ENCODE data around the gene SRSF5.
"Not testable (repeated sequence)": the region's sequence is repeated elsewhere in the genome, so short reads cannot be mapped to it uniquely, and the experiment has no call there.

The SRSF5 gene

GRCh38 chr14:69766984-69767368 lies at the start of gene SRSF5:
TSS of gene SRSF5 (plus strand) at chr14:69767142. CDS start at chr14:69768157, 1,015 bp downstream.
- peak within 1 kb of the TSS; percentile 94 for H3K4me3 ChIP-seq (ENCODE audit: low read length)
- peak; percentile 99 for DNase-seq (ENCODE audit: low read depth)
- H3K9me3 ChIP-seq (ENCODE audit: control insufficient read depth, low read length): no peaks in the 10 kb centered on the region
- peak within 1 kb of the TSS; percentile 97 for H3K9ac ChIP-seq (ENCODE audit: low read length)
- peaks cover 31% of the 10 kb centered on the region for H3K4me1 ChIP-seq (ENCODE audit: control insufficient read depth, insufficient read depth, low read length)
- H3K27me3 ChIP-seq (replicated peaks; ENCODE audit: control insufficient read depth, insufficient read depth, low read length): no peaks in the 10 kb centered on the region
- peaks cover 42% of the 10 kb centered on the region for H3K36me3 ChIP-seq (ENCODE audit: control insufficient read depth, insufficient read depth, low read length, severe bottlenecking)

GRCh38 chr14:69718614-69719013 lies 48.3 kb upstream of the SRSF5 start:
- not testable (repeated sequence) for H3K9ac ChIP-seq (ENCODE audit: low read length); DNase-seq (ENCODE audit: low read depth); H3K9me3 ChIP-seq (ENCODE audit: control insufficient read depth, low read length); H3K36me3 ChIP-seq (ENCODE audit: control insufficient read depth, insufficient read depth, low read length, severe bottlenecking); H3K4me3 ChIP-seq (ENCODE audit: low read length); H3K27me3 ChIP-seq (replicated peaks; ENCODE audit: control insufficient read depth, insufficient read depth, low read length)
- H3K4me1 ChIP-seq (ENCODE audit: control insufficient read depth, insufficient read depth, low read length): peaks cover 31% of the 10 kb centered on the region

- H3K9me3 ChIP-seq (ENCODE audit: control insufficient read depth, low read length): no peaks in the 10 kb centered on the region
- DNase-seq (ENCODE audit: low read depth): peak; percentile 88
These were observed 47.4 kb upstream of the SRSF5 start for GRCh38 chr14:69719501-69719951.

GRCh38 chr14:69720912-69721311 lies 46.0 kb upstream of the SRSF5 start:
- H3K36me3 ChIP-seq (ENCODE audit: control insufficient read depth, insufficient read depth, low read length, severe bottlenecking): no peaks in the 10 kb centered on the region

More at GRCh38 chr14:69719501-69719951, 47.4 kb upstream of the SRSF5 start:
- Histone ChIP-seq H3K27me3 (replicated peaks; ENCODE audit: control insufficient read depth, insufficient read depth, low read length) (no peaks in the 10 kb centered on the region), H3K4me3 (ENCODE audit: low read length) (peak overlapping the region; percentile 37), H3K36me3 (ENCODE audit: control insufficient read depth, insufficient read depth, low read length, severe bottlenecking) (no peaks in the 10 kb centered on the region), H3K4me1 (ENCODE audit: control insufficient read depth, insufficient read depth, low read length) (peaks cover 31% of the 10 kb centered on the region), H3K9ac (ENCODE audit: low read length) (peak overlapping the region; percentile 9)

GRCh38 chr14:69726761-69727511 lies 40.0 kb upstream of the SRSF5 start:
- peak overlapping the region; percentile 78 for H3K4me3 ChIP-seq (ENCODE audit: low read length)
- no peaks in the 10 kb centered on the region for H3K36me3 ChIP-seq (ENCODE audit: control insufficient read depth, insufficient read depth, low read length, severe bottlenecking)
- H3K9me3 ChIP-seq (ENCODE audit: control insufficient read depth, low read length): no peaks in the 10 kb centered on the region
- H3K27me3 ChIP-seq (replicated peaks; ENCODE audit: control insufficient read depth, insufficient read depth, low read length): peaks cover 3% of the 10 kb centered on the region
- peaks cover 4% of the 10 kb centered on the region for H3K4me1 ChIP-seq (ENCODE audit: control insufficient read depth, insufficient read depth, low read length)
- DNase-seq (ENCODE audit: low read depth): peak; percentile 91
- H3K9ac ChIP-seq (ENCODE audit: low read length): peak overlapping the region; percentile 90

More at GRCh38 chr14:69720912-69721311, 46.0 kb upstream of the SRSF5 start:
- Histone ChIP-seq H3K4me1 (ENCODE audit: control insufficient read depth, insufficient read depth, low read length) (peaks cover 28% of the 10 kb centered on the region), H3K9ac (ENCODE audit: low read length) (no peak overlapping the region), H3K27me3 (replicated peaks; ENCODE audit: control insufficient read depth, insufficient read depth, low read length) (no peaks in the 10 kb centered on the region), H3K9me3 (ENCODE audit: control insufficient read depth, low read length) (no peaks in the 10 kb centered on the region), H3K4me3 (ENCODE audit: low read length) (no peak overlapping the region)
- DNase-seq (ENCODE audit: low read depth): no peak

- Histone ChIP-seq H3K27me3 (replicated peaks; ENCODE audit: control insufficient read depth, insufficient read depth, low read length) (peaks cover 3% of the 10 kb centered on the region), H3K36me3 (ENCODE audit: control insufficient read depth, insufficient read depth, low read length, severe bottlenecking) (no peaks in the 10 kb centered on the region), H3K4me1 (ENCODE audit: control insufficient read depth, insufficient read depth, low read length) (peaks cover 4% of the 10 kb centered on the region), H3K9ac (ENCODE audit: low read length) (no peak overlapping the region), H3K9me3 (ENCODE audit: control insufficient read depth, low read length) (no peaks in the 10 kb centered on the region), H3K4me3 (ENCODE audit: low read length) (no peak overlapping the region)
- no peak for DNase-seq (ENCODE audit: low read depth)
These were observed 39.1 kb upstream of the SRSF5 start for GRCh38 chr14:69727860-69728259.

- H3K9ac ChIP-seq (ENCODE audit: low read length); H3K4me1 ChIP-seq (ENCODE audit: control insufficient read depth, insufficient read depth, low read length); DNase-seq (ENCODE audit: low read depth); H3K4me3 ChIP-seq (ENCODE audit: low read length); H3K9me3 ChIP-seq (ENCODE audit: control insufficient read depth, low read length); H3K36me3 ChIP-seq (ENCODE audit: control insufficient read depth, insufficient read depth, low read length, severe bottlenecking): not testable (repeated sequence)
- peaks cover 14% of the 10 kb centered on the region for H3K27me3 ChIP-seq (replicated peaks; ENCODE audit: control insufficient read depth, insufficient read depth, low read length)
These were observed 34.9 kb upstream of the SRSF5 start for GRCh38 chr14:69731919-69732598.

- not testable (repeated sequence) for H3K9me3 ChIP-seq (ENCODE audit: control insufficient read depth, low read length); H3K4me1 ChIP-seq (ENCODE audit: control insufficient read depth, insufficient read depth, low read length); H3K9ac ChIP-seq (ENCODE audit: low read length); H3K4me3 ChIP-seq (ENCODE audit: low read length); DNase-seq (ENCODE audit: low read depth); H3K36me3 ChIP-seq (ENCODE audit: control insufficient read depth, insufficient read depth, low read length, severe bottlenecking)
- peaks cover 19% of the 10 kb centered on the region for H3K27me3 ChIP-seq (replicated peaks; ENCODE audit: control insufficient read depth, insufficient read depth, low read length)
These were observed 30.5 kb upstream of the SRSF5 start for GRCh38 chr14:69736405-69736804.

- DNase-seq (ENCODE audit: low read depth): no peak
- no peak overlapping the region for H3K4me3 ChIP-seq (ENCODE audit: low read length)
- H3K9ac ChIP-seq (ENCODE audit: low read length): no peak overlapping the region
- H3K9me3 ChIP-seq (ENCODE audit: control insufficient read depth, low read length): no peaks in the 10 kb centered on the region
- peaks cover 11% of the 10 kb centered on the region for H3K27me3 ChIP-seq (replicated peaks; ENCODE audit: control insufficient read depth, insufficient read depth, low read length)
- H3K36me3 ChIP-seq (ENCODE audit: control insufficient read depth, insufficient read depth, low read length, severe bottlenecking): no peaks in the 10 kb centered on the region
- no peaks in the 10 kb centered on the region for H3K4me1 ChIP-seq (ENCODE audit: control insufficient read depth, insufficient read depth, low read length)
These were observed 25.9 kb upstream of the SRSF5 start for GRCh38 chr14:69741055-69741454.

- no peak for DNase-seq (ENCODE audit: low read depth)
- H3K4me1 ChIP-seq (ENCODE audit: control insufficient read depth, insufficient read depth, low read length): no peaks in the 10 kb centered on the region
- no peak overlapping the region for H3K4me3 ChIP-seq (ENCODE audit: low read length)
- H3K9me3 ChIP-seq (ENCODE audit: control insufficient read depth, low read length): no peaks in the 10 kb centered on the region
- no peaks in the 10 kb centered on the region for H3K27me3 ChIP-seq (replicated peaks; ENCODE audit: control insufficient read depth, insufficient read depth, low read length)
- H3K36me3 ChIP-seq (ENCODE audit: control insufficient read depth, insufficient read depth, low read length, severe bottlenecking): no peaks in the 10 kb centered on the region
- H3K9ac ChIP-seq (ENCODE audit: low read length): no peak overlapping the region
These were observed 17.0 kb upstream of the SRSF5 start for GRCh38 chr14:69749956-69750355.

- Histone ChIP-seq H3K9ac (ENCODE audit: low read length) (no peak overlapping the region), H3K4me3 (ENCODE audit: low read length) (no peak overlapping the region), H3K36me3 (ENCODE audit: control insufficient read depth, insufficient read depth, low read length, severe bottlenecking) (no peaks in the 10 kb centered on the region), H3K9me3 (ENCODE audit: control insufficient read depth, low read length) (no peaks in the 10 kb centered on the region), H3K27me3 (replicated peaks; ENCODE audit: control insufficient read depth, insufficient read depth, low read length) (no peaks in the 10 kb centered on the region), H3K4me1 (ENCODE audit: control insufficient read depth, insufficient read depth, low read length) (no peaks in the 10 kb centered on the region)
- no peak for DNase-seq (ENCODE audit: low read depth)
These were observed 16.4 kb upstream of the SRSF5 start for GRCh38 chr14:69750495-69750894.
